Hypothalamus (tissue), 51 donors: ENCODE results near the gene WNT4.

ENCODE experiments used
- DNase-seq, 51 donors: peaks; one replicate each; lab custom pipeline; 2025; lab: John Stamatoyannopoulos, UW

The WNT4 gene

DNA sequence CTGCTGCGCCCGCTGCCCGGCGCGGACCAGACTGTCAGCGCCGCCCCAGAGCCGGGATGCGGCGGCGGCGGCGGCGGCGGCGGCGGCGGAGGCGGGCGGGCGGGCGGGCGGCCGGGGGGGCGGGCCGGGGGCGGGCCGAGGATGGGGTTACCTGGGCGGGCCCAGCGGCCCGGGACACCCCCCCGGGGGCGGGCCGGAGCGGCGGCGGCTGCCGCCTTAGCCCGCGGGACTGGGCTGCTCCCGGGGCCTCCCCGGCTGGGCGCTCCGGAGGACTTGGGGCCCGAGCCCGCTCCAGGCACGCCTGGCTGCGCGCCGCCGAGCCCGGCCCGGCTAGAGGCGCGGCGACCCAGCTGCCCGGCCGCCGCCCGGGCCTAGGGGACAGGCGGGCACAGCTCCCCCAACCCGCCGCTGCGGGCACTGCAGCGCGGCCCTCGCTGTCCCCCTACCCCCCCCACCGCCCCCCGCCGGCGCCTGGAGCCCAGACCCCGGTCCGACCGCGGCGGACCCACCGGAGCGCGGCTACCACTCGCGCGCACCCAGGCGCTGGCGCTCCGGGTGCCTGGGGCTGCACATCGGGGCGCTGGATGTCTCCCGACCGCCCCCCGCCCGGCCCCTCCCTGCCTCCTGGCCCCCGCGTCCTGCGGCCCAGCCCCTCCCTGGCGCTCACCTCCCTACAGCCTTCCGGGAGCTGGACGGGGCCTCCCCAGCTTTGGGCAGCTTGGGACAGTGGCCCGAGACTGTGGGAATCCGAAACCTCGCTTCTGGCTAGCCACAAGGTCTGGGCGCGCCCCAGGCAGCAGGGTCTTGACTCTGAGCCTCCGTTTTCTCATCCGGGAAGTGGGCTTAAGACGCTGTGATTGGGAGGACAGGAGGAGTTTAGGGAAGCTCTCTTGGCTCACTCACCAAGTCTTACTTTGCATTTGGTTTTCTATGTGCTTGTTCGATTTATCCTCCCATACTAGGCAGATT is at the start of gene WNT4:
Gene WNT4 (minus strand): TSS at position 33 of the 969 bp plus-strand sequence. CDS start 175 bp downstream, outside the sequence.
- DNase-seq, result peak in 5 of 51 donors; percentile 19 to 37 (median 23)

DNA sequence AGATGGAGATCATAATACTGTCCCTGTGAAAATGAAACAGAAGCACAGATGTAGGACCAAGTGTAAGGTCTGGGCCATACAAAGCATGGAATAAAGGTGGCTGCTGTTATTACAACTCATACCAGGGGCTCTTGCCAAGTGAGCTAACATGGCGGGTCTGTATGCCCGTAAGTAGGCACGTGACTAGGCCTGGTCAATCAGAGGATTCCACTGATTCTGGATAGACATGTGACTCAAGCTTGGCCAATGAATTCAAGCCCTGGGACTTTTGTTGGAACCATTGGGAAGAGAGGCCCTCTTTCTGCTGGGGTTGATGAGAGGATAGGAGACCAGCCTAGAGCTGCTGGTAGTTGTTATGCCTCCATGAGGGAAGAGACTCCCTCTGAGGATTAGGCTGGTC is 47.8 kb upstream of the WNT4 start:
- DNase-seq, result no peak

DNA sequence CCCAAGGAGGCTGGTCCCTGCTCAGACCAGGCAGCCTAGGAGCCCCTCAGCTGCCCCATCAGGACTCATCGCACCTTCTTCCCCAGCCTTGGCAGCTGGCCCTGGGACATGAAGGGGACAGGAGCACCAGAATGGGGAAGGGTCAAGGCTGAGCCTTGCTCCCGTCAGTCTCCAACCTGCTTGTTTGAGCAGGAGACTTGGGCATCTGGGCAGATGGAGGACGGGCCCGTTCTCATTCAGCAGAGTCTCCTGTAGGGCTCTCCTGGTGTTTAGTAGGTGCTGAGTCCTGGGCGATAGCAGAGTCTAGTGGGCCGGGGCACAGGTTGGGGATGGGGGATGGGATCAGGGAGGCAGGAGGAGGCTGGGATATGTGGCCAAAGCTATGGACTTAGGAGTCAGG is 47.4 kb upstream of the WNT4 start:
- no peak for DNase-seq

DNA sequence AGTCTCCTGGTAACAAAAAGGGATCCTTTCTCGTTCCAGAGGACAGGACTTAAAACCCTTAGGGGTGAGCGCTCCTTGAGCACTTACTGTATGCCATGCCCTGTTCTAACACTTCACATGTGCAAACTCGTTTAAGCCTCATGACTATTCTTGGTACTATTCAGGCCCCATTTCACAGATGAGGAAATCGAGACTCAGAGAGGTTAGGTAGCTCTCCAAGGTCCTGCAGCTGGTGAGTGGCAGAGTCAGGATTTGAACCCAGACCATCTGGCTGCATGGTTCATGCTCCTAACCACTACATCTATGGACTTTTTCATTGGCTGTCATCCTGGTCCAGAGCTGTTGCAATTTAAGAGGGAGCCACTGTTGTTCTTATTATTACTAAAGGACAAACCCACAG is 46.7 kb upstream of the WNT4 start:
- no peak for DNase-seq

DNA sequence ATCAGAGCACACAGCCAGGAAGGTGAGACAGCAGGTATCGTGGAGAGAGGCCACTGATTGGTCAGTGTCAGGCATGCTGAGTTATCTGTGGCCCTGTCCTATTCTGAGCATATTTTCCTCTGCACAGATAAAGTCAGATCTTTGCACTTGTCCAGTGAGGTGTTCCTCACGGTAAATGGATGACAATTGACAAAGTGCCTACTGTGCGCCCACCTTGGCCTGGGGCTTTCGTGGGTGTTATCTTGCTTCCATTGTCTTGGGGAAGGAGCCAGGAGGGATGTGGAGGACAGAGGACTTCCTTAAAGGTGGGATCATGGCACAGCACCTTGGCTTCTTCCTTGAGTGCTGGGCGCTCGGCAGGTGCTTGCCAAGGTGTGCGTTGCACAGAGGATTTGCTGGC is 46.0 kb upstream of the WNT4 start:
- DNase-seq, result no peak

DNA sequence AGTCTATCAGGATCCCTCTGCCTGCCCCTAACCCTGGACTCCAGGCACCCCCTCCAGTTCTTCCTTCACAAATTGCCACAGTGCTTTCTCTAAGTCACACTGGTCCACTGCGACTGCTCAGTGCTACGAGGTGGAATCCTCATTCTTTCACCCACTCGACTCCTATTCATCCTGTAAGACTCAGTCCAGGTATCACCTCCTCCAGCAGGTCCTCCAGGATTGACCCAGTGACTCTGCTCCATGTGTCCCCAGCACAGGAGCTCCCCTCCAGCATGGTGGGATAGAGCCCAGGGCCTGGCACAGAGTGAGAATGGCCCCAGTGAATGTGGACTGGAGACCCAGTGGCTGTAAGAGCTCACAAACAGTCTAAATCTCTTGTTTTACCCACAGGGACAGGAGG is 45.5 kb upstream of the WNT4 start:
- DNase-seq, result no peak

DNA sequence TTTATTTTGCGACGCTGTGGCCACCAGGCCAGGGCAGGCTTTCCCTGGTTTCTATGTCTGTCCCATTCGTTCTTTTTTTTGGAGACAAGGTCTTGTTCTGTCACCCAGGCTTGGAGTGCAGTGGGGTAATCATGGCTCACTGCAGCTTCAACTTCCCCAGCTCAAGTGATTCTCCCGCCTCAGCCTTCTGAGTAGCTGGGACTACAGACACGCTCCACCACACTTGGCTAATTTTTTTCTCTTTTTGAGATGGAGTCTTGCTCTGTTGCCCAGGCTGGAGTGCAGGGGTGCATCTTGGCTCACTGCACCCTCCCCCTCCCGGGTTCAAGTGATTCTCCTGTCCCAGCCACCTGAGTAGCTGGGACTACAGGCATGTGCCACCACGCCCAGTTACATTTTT is 43.4 kb upstream of the WNT4 start:
- DNase-seq, result no peak

DNA sequence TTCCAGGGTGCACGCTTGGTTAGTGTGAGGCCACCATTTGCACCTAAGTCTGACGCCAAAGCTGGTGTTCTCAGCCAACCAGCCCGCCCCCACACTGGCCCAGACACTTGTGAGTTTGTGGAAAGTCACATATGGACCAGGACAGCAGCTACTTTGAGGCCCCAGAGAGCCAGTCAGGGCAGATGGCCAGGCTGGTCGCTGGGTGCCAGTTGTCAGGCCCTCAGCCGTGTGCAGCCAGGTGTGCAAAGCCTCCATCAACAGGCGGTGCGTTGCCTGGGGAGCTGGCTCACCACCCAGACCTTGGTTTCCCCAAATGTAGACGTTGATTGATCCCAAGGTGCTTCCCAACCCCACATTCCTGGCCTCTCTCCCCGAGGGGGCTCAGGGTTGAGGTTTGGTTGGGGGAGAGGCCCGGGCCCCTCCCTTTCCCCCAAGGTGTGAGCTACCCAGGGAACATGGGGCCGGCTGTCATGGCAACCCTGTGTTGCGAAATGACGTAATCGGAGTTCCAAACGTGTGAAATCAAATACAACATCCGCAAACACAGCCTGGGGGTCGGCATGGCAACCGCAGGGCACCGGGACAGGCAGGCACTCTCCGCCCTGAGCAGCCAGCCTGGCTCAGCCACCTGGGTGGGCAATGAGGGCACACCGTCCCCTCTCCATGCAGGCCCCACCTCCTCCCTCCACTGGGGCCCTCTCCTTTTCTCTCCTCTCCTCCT is 42.2 kb upstream of the WNT4 start:
- DNase-seq, result peak in 16 of 51 donors; percentile 3 to 46 (median 18)

DNA sequence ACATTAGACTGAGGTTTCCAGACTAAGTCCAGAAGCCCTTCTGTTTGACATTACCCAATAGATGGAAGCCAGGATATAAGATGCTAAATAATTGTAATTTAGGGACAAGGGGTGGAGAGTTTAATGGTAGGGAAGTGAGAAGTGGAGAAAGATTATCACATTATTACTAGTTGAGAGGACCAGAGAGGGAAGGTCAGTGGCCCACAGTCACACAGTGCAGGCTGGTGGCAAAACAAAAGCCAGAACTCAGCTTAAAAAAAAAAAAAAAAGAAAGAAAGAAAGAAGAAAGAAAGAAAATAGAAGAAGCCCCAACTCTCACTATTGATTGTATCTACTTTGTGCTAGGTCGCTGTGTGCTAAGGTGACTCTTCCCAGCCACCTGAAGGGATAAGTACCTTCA is 41.6 kb upstream of the WNT4 start:
- no peak for DNase-seq

DNA sequence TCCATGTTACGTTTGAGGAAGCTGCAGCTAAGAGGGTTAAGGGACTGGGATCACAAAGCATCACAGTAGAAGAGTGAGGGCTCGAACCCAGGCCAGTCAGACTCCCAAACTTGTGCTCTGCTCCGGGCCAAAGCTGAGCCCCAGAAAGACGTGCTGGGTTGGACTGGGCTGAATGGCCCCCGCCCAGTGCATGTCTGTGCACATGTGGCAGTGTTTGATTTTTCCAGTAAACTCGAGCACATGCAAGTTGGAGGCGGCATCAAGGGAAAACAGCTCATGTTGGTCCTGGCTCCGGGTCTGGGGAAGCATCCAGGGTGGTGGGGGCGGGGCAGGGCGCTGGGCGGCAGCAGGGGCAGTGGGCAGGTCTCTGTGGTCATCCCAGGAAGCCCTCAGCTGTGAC is 39.8 kb upstream of the WNT4 start:
- no peak for DNase-seq

DNA sequence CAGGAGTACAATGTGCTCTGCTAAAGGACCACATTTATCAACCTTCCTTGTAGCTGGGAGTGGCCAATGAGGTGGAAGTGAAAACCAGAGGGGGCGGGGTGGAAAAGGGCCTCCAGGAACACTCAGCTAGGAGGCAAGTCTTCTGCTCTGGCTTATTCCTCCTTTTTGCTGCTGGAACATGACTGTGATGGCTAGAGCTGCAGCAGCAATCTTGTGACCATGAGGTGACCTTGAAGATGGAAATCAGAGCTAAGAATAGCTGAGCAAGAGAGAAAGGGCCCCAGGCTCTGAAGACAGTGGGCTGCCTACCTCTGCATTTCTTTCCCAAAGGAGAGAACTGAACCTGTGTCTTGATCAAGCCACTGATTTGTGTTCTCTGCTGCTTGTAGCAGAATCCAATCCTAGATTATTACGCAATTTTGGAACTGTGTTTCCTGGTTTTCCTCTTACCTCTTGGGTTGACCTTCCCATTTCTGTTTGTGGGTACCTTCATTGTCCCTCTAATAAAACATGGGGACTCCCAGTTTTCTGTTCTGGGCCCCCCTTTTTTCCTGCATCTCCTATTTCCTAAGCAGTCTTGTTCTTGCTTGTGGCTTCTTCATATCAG is 36.4 kb upstream of the WNT4 start:
- no peak for DNase-seq

DNA sequence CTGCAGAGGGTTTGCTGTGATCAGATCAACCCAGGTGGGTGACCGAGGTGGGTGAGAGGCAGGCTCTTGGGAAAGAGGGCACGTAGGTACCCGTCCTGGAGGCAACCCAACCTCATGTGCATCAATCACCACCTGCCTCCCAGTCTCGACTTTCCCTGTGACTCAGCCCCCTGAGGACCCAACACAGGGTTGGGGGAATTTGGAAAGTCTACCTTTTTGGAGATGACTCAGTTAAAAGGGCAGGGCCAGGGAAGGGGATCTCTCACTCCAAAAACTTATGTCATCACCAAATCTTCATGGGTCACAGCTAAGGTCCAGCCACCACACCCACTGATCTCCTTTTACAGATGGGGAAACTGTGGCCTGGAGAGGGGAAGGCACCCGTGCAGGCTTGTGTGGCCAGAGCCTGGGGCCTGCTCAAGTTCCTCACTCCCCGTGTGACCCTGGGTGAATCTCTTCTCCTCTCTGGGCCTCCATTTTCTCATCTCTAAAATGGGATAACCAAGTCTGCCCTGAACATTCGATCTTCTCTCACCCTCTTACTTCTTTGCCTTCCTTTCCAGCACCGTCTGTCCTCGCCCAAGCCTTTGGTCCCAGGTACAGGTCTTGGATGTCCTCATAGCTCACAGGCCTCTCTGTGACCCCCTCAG is 34.6 kb upstream of the WNT4 start:
- no peak for DNase-seq

DNA sequence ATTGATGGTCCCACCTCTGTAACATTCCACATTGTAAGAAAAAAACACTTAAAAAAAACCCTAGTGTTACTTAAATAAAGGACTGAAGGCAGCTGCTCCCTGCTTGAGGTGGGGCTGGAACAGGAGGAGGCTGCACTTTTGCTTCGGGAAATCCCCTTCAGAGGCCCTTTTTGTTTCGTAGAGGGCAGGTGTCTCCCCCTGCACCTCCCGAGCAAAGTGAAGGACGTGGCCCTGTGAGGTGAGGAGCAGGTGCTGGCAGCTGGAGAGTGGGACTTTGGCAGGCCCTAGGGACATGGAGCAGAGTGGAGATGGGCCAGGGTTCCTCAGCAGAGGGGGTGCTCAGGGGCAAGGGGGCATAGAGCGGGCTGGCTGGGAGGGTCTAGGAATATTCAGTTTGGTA is 33.4 kb upstream of the WNT4 start:
- DNase-seq, result no peak

DNA sequence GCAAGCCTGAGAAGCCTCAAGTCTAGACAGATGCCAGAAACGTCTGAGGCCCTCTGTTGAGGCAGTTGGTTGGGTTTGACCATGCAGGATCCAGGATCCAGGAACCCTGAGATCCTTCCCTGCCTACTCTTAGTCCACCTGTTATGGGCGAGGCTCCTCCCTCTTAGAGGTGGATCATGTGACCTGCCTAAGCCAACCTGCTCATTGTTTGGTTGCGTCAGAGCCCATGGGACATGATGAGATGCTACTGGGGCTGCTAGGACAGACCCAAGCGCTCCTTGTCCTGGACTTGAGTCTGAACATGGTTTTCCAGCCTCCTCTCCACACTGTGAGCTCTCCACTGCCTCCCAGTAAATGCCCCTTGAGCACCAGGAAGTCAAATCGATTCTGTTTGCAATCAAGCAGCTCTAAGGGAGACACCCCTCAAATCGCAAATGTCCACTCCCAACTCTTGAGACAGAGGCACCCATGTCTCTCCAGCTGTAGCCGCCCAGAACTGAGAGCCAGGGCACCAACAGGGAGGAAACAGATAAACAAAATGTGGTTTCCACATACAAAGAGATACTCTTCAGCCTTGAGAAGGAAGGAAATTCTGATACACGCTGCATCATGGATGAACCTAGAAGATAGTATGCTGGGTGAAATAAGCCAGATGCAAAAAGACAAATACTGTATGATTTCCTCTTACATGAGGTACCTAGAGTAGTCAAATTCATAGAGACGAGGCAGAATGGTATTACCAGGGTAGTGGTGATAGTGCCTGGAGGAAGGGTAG is 31.7 kb upstream of the WNT4 start:
- no peak for DNase-seq

DNA sequence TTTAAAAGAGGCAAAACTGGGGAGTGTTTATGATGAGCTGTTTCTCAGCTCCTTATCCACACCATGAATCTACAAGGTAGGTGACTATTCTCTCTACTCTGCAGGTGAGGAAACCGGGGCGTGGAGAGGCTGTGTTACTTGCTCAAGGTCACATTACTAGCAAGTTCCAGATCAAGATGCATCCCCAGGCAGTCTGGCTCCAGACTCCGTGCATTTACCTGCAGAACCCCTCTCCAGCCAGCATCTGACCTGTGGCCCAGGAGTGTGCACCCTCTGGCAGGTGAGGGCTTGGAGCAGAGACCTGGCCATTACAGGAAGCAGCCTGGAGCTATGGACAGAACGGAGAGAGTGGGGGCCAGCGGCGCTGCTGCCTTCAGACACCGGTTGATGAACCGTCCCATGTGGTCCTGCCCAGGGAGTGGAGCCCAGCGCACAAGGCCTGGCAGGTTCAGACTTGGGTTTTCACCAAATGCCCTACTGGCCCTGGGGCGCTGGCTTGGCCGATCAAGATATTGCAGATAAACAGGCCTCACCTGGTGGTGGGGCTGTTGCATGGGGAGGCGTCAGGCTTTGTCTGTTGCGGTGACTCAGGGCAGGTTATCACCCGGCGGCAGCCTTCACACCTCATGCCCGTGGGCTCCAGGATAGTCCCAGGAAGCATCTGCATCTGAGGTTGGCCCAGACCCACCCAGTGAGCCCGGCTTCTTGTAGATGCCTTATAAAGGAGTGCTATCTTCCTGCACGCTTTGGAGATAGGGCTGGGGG is 29.2 kb upstream of the WNT4 start:
- DNase-seq, result no peak

DNA sequence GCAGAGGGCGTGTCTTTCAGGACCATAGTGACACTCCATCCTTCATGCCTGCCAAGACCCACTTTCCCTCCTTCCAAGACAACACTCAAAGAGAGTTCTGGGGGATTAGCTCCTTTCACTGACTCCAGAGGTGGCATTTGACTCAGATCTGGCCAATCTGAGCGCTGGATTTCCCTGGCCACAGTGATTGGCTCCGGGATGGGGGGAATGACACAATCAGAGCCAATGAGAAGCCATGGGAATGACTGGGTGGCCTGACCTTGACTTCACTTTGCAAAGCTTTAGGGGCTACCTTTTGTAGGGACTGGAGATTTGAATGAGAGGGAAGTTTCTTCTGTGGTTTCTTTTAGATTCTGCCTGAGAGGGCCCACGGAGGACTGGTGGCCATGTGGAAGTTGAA is 26.9 kb upstream of the WNT4 start:
- DNase-seq, result no peak

DNA sequence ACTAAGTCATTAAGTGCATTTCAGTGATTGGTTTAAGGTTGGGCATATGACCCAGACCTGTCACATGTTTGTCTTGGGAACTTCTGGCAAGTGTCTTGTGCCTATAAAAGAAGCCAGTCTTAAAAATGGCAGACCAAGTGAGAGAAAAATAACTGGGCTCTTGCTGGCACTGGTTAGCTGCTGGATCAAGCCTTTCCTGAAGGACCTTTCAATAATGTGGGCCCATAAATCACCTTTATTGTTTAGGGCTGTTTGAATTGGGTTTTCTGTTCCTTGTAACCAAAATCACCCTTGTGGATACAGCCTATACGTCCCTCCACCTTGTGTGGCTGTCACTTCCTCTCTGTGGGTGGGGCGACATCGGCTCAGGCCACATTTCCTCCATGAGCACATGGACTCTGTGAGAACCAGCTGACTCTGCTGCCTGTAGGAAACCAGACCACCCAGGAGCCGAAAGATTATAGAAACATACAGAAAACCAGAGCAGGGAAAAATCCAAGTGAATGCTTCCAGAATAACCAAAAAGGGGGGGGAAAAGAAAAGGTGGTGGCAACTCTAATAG is 25.6 kb upstream of the WNT4 start:
- no peak for DNase-seq

DNA sequence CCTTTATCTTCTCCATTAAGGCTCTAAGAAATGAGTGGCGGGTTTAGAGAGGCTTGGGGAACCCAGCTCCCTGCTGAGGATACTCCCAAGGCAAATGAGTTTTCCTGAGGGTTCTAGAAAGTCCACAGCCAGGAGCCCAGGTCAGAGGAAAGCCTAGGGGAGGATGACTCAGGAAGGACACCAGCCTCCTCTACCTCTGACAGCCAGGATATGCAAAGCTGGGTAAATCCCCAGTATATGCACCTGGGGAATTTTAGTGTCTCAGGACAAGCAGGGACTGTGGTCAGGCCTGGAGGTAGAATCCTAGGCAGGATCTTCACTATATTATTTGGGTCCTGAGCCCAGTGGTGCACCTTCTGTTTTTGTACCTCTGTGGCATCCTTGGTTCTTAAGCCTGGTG is 23.5 kb upstream of the WNT4 start:
- no peak for DNase-seq
